Bladder microvascular endothelial cell (primary cell): ENCODE results near the gene HOGA1. TPM values are rescaled to one million over a fixed set of nuclear protein-coding genes. Genes with fewer than 3 reads are reported as not detected.

Experiments used
- total RNA-seq: library from RNA; depleted of rRNA; stranded (reverse); fragments of >200 nt; gene quantifications from 2 replicates; pipeline ENCODE4 v1.2.3, GENCODE V29; 2014

Gene HOGA1
- total RNA-seq: 0.16 and 0.25 TPM in 2 replicates

GRCh38 chr10:97584060-97584797, at the start of gene HOGA1:
TSS of gene HOGA1 (plus strand) at chr10:97584389. CDS start at chr10:97584704, 315 bp downstream.

GRCh38 chr10:97572214-97572989, 11.8 kb upstream of the HOGA1 start, which contains the start of gene ANKRD2:
TSS of gene ANKRD2 (plus strand) at chr10:97572779. CDS start at chr10:97572789, 10 bp downstream.

GRCh38 chr10:97589479-97589878, 5.3 kb downstream of the HOGA1 start, which contains the start of gene C10orf62:
TSS of gene C10orf62 (plus strand) at chr10:97589721. CDS start at chr10:97589898, 177 bp downstream.

GRCh38 chr10:97632949-97633884, 49.0 kb downstream of the HOGA1 start, which contains the start of gene MORN4:
TSS of gene MORN4 (minus strand) at chr10:97633500. CDS start at chr10:97619653, 13,847 bp downstream.

GRCh38 chr10:97640174-97640867, 56.1 kb downstream of the HOGA1 start, which contains the start of gene PI4K2A:
TSS of gene PI4K2A (plus strand) at chr10:97640671. CDS start at chr10:97640743, 72 bp downstream.

Other genes starting within 250 kb of the HOGA1 start
- 8.2 and 9.4 TPM in 2 replicates for gene FRAT2, start 249.7 kb upstream of the HOGA1 start, total RNA-seq
- 8.4 and 19.6 TPM in 2 replicates for gene RRP12, start 183.0 kb upstream of the HOGA1 start, total RNA-seq
- 186 and 221 TPM in 2 replicates for gene PGAM1, start 158.2 kb upstream of the HOGA1 start, total RNA-seq
- gene EXOSC1, start 138.4 kb upstream of the HOGA1 start, total RNA-seq: 21.4 and 26.4 TPM in 2 replicates
- 31.1 and 36.0 TPM in 2 replicates for gene ZDHHC16, start 138.2 kb upstream of the HOGA1 start, total RNA-seq
- gene MMS19, start 86.0 kb upstream of the HOGA1 start, total RNA-seq: 59.3 and 78.1 TPM in 2 replicates
- gene UBTD1, start 85.5 kb upstream of the HOGA1 start, total RNA-seq: 38.5 and 41.0 TPM in 2 replicates
- gene ANKRD2, start 11.6 kb upstream of the HOGA1 start, total RNA-seq: 0.44 and 0.49 TPM in 2 replicates
- 0.06 TPM in 1 of 2 replicates, not detected in the other for gene C10orf62, start 5.3 kb downstream of the HOGA1 start, total RNA-seq
- 2.3 and 3.8 TPM in 2 replicates for gene MORN4, start 49.1 kb downstream of the HOGA1 start, total RNA-seq
- gene PI4K2A, start 56.3 kb downstream of the HOGA1 start, total RNA-seq: 8.4 and 13.6 TPM in 2 replicates
- gene AVPI1, start 102.9 kb downstream of the HOGA1 start, total RNA-seq: 1.3 and 3.8 TPM in 2 replicates
- 6.6 and 16.4 TPM in 2 replicates for gene MARVELD1, start 129.3 kb downstream of the HOGA1 start, total RNA-seq
- 10.8 and 24.2 TPM in 2 replicates for gene ZFYVE27, start 152.7 kb downstream of the HOGA1 start, total RNA-seq
- not detected in 2 replicates for gene SFRP5, start 187.6 kb downstream of the HOGA1 start, total RNA-seq